H1 (cell line): Measurements from ENCODE around the gene ARID4B. TPM values are rescaled to one million over a fixed set of nuclear protein-coding genes. Genes with fewer than 3 reads are reported as not detected.

Experiments used
- CTCF ChIA-PET: fragments of 300-600 bp; sonication (Branson Sonifier 250); formaldehyde crosslinking; loops from one replicate; lab custom pipeline; 2021; ENCODE audit not compliant: partially characterized antibody; lab: Charles Lee
- POLR2A ChIA-PET: fragments of 300-600 bp; sonication (Branson Sonifier 250); formaldehyde crosslinking; loops from one replicate; lab custom pipeline; 2021; ENCODE audit warnings: inconsistent platforms; ENCODE audit not compliant: partially characterized antibody; lab: Charles Lee
- DNase-seq, 2 experiments: peaks; one replicate each; pipeline versions ENCODE4 v3.0.0 to v3.0.0-alpha.2; 2010 to 2022; ENCODE audit warnings: low spot score in 2 of 2, low read depth in 1 of 2, mixed read lengths in 1 of 2
- FAIRE-seq: peaks from 2 replicates; lab custom pipeline; 2011; peaks lifted over from hg19 to GRCh38; lab: Jason Lieb, UNC
- H2AFZ ChIP-seq: 2 replicates; pipeline ENCODE4 v1.8.1; 2012; ENCODE audit warnings: low read length, inconsistent platforms
- H2AK5ac ChIP-seq: 2 replicates; pipeline ENCODE4 v1.6.1; 2013; ENCODE audit warnings: low read depth, low read length
- H2BK120ac ChIP-seq: replicated peaks from 2 replicates; pipeline ENCODE3; 2013; ENCODE audit warnings: low read depth, low read length, inconsistent platforms
- H2BK12ac ChIP-seq: 2 replicates; pipeline ENCODE4 v1.6.1; 2013; ENCODE audit warnings: low read depth, low read length
- H2BK15ac ChIP-seq: 2 replicates; pipeline ENCODE4 v1.6.1; 2013; ENCODE audit warnings: low read length
- H2BK20ac ChIP-seq: 2 replicates; pipeline ENCODE4 v1.6.1; 2013; ENCODE audit warnings: low read length
- H2BK5ac ChIP-seq: 2 replicates; pipeline ENCODE4 v1.6.1; 2013; ENCODE audit warnings: low read depth, low read length
- H3K14ac ChIP-seq: 2 replicates; pipeline ENCODE4 v1.6.1; 2013; ENCODE audit warnings: inconsistent platforms; ENCODE audit not compliant: insufficient read length
- H3K18ac ChIP-seq: 2 replicates; pipeline ENCODE4 v1.6.1; 2013; ENCODE audit warnings: low read length; ENCODE audit errors: extremely low read depth
- H3K23ac ChIP-seq: 2 replicates; pipeline ENCODE4 v1.6.1; 2013; ENCODE audit warnings: inconsistent platforms; ENCODE audit not compliant: insufficient read length
- H3K23me2 ChIP-seq: 2 replicates; pipeline ENCODE4 v1.6.1; 2013; ENCODE audit warnings: low read depth, low read length
- H3K27ac ChIP-seq: 2 replicates; pipeline ENCODE4 v1.6.1; 2011; ENCODE audit warnings: low read depth, low read length, inconsistent platforms
- H3K27me3 ChIP-seq, 4 experiments: replicated peaks in 1 of 4; 1 replicate in 1 of 4; 2 replicates in 3 of 4; pipeline versions ENCODE4 v1.6.1 to v1.8.1; 2011 to 2013; ENCODE audit warnings: low read length in 3 of 4, mild to moderate bottlenecking in 3 of 4, inconsistent platforms in 2 of 4, mixed read lengths in 2 of 4, moderate library complexity in 1 of 4; ENCODE audit not compliant: control insufficient read depth in 3 of 4, insufficient read depth in 3 of 4; ENCODE audit errors: extremely low read depth in 1 of 4
- H3K36me3 ChIP-seq, 4 experiments: 2 replicates each; pipeline versions ENCODE4 v1.6.1 to v1.8.1; 2011 to 2013; ENCODE audit warnings: mild to moderate bottlenecking in 4 of 4, low read length in 3 of 4, moderate library complexity in 2 of 4, control low read depth in 1 of 4, inconsistent platforms in 1 of 4; ENCODE audit not compliant: insufficient read depth in 4 of 4, control insufficient read depth in 2 of 4
- H3K4ac ChIP-seq: replicated peaks from 2 replicates; pipeline ENCODE3; 2013; ENCODE audit warnings: low read length, low read depth, mixed read lengths, inconsistent platforms; ENCODE audit not compliant: insufficient read length
- H3K4me1 ChIP-seq, 4 experiments: replicated peaks in 1 of 4; 1 replicate in 1 of 4; 2 replicates in 3 of 4; pipeline versions ENCODE4 v1.6.1 to v1.8.1; 2011 to 2013; ENCODE audit warnings: low read length in 3 of 4, inconsistent platforms in 2 of 4, mixed read lengths in 1 of 4; ENCODE audit not compliant: insufficient read depth in 4 of 4, control insufficient read depth in 3 of 4
- H3K4me2 ChIP-seq, 2 experiments: 2 replicates each; pipeline versions ENCODE4 v1.6.1 to v1.8.1; 2011 to 2013; ENCODE audit warnings: low read depth in 2 of 2, low read length in 2 of 2, control low read depth in 1 of 2, inconsistent platforms in 1 of 2, mild to moderate bottlenecking in 1 of 2; ENCODE audit not compliant: insufficient read depth in 1 of 2
- H3K4me3 ChIP-seq, 4 experiments: fragments of 200-600, 300-600 bp in 1 of 4; sonication (generic), shearing (Covaris generic), sonication (Bioruptor Twin) in 1 of 4; 2 replicates each; pipeline versions ENCODE4 v1.5.1 to v1.8.1; 2011 to 2016; ENCODE audit warnings: low read length in 4 of 4, low read depth in 3 of 4, control low read depth in 2 of 4, inconsistent platforms in 2 of 4, mild to moderate bottlenecking in 2 of 4, mixed read lengths in 1 of 4, moderate library complexity in 1 of 4; ENCODE audit not compliant: insufficient read depth in 2 of 4; ENCODE audit errors: extremely low read depth in 1 of 4
- H3K56ac ChIP-seq: replicated peaks from 2 replicates; pipeline ENCODE3; 2013; ENCODE audit warnings: low read depth, mild to moderate bottlenecking, mixed read lengths, low read length, inconsistent platforms; ENCODE audit not compliant: insufficient read length
- H3K79me1 ChIP-seq: 2 replicates; pipeline ENCODE4 v1.6.1; 2013; ENCODE audit warnings: low read depth, low read length, control low read depth
- H3K79me2 ChIP-seq, 2 experiments: 2 replicates each; pipeline versions ENCODE4 v1.6.1 to v1.8.1; 2012 to 2013; ENCODE audit warnings: low read length in 2 of 2, mild to moderate bottlenecking in 2 of 2, inconsistent platforms in 1 of 2; ENCODE audit not compliant: insufficient read depth in 2 of 2, control insufficient read depth in 1 of 2
- H3K9ac ChIP-seq, 4 experiments: replicated peaks in 1 of 4; 1 replicate in 1 of 4; 2 replicates in 3 of 4; pipeline versions ENCODE4 v1.6.1 to v1.8.1; 2011 to 2013; ENCODE audit warnings: low read depth in 3 of 4, low read length in 3 of 4, control low read depth in 2 of 4, mild to moderate bottlenecking in 2 of 4, moderate library complexity in 2 of 4, inconsistent platforms in 1 of 4; ENCODE audit errors: extremely low read depth in 1 of 4
- H3K9me3 ChIP-seq, 2 experiments: 2 replicates each; pipeline versions ENCODE4 v1.6.1 to v1.8.1; 2012 to 2013; ENCODE audit warnings: mild to moderate bottlenecking in 2 of 2, moderate library complexity in 2 of 2, control low read depth in 1 of 2, inconsistent platforms in 1 of 2, low read depth in 1 of 2, low read length in 1 of 2, mixed read lengths in 1 of 2; ENCODE audit not compliant: insufficient read depth in 2 of 2
- H4K20me1 ChIP-seq, 2 experiments: replicated peaks in 1 of 2; 2 replicates each; pipeline versions ENCODE3 to v1.8.1; 2011 to 2013; ENCODE audit warnings: inconsistent platforms in 2 of 2, low read length in 2 of 2, mild to moderate bottlenecking in 1 of 2; ENCODE audit not compliant: insufficient read depth in 2 of 2, control insufficient read depth in 1 of 2
- H4K5ac ChIP-seq: 2 replicates; pipeline ENCODE4 v1.6.1; 2013; ENCODE audit warnings: low read length, low read depth, mixed read lengths, inconsistent platforms; ENCODE audit not compliant: insufficient read length
- H4K8ac ChIP-seq: 2 replicates; pipeline ENCODE4 v1.8.0; 2013; ENCODE audit warnings: mild to moderate bottlenecking, moderate library complexity, low read length, inconsistent platforms; ENCODE audit not compliant: insufficient read depth; ENCODE audit errors: extremely low read depth
- H4K91ac ChIP-seq: replicated peaks from 2 replicates; pipeline ENCODE3; 2013; ENCODE audit warnings: low read length, mixed read lengths, inconsistent platforms; ENCODE audit not compliant: insufficient read length
- ASH2L ChIP-seq: fragments of 200-600, 300-600 bp; sonication (generic); IDR thresholded peaks from one replicate; pipeline ENCODE4 v1.7.1; 2017; ENCODE audit warnings: low read length
- FOSL1 ChIP-seq: IDR thresholded peaks from 2 replicates; pipeline ENCODE4 v1.6.1; 2011; ENCODE audit warnings: mild to moderate bottlenecking, low read depth, low read length, moderate library complexity; ENCODE audit not compliant: insufficient read depth
- HDAC6 ChIP-seq: IDR thresholded peaks from one replicate; pipeline ENCODE4 v1.7.1; 2012; ENCODE audit warnings: low read depth, mild to moderate bottlenecking, inconsistent platforms, low read length, moderate library complexity
- KDM4A ChIP-seq: IDR thresholded peaks from one replicate; pipeline ENCODE4 v1.7.1; 2012; ENCODE audit warnings: low read depth, mild to moderate bottlenecking, moderate library complexity, low read length, inconsistent platforms; ENCODE audit not compliant: severe bottlenecking
- NRF1 ChIP-seq: IDR thresholded peaks from 2 replicates; pipeline ENCODE4 v1.6.1; 2011; ENCODE audit warnings: mild to moderate bottlenecking, low read depth, low read length, improper control_type of control experiment
- POU5F1 ChIP-seq: IDR thresholded peaks from 2 replicates; pipeline ENCODE4 v1.6.1; 2011; ENCODE audit warnings: low read depth, mild to moderate bottlenecking, low read length, moderate library complexity
- TBP ChIP-seq: IDR thresholded peaks from 2 replicates; pipeline ENCODE4 v1.6.1; 2011; ENCODE audit warnings: low read depth, low read length, improper control_type of control experiment
- WGBS, 2 experiments: shearing (Covaris generic) in 1 of 2; methylation state at CpG; one replicate each; pipeline versions ENCODE4 v1.1.6 to v1.1.7; 2013 to 2015; ENCODE audit warnings: low lambda C conversion rate in 2 of 2, mixed read lengths in 2 of 2, inconsistent platforms in 1 of 2, low coverage in 1 of 2, missing lambda C conversion rate in 1 of 2; ENCODE audit not compliant: insufficient replicate concordance in 2 of 2, insufficient coverage in 1 of 2, insufficient read length in 1 of 2; ENCODE audit errors: extremely low coverage in 1 of 2, missing lambda C conversion rate in 1 of 2; 5-methylcytosine and 5-hydroxymethylcytosine counted together
- polyA plus RNA-seq, 7 experiments: library from polyadenylated mRNA; depleted of rRNA in 3 of 7; stranded (reverse) in 5 of 7; unstranded in 2 of 7; fragments of >200 nt in 5 of 7; fragments of 200-250 nt in 2 of 7; gene quantifications; 1 replicate in 5 of 7; 2 replicates in 1 of 7; 4 replicates in 1 of 7; pipeline versions ENCODE4 v1.2.1 to v1.2.3, GENCODE V29; 2011 to 2013; ENCODE audit warnings: missing spikeins in 2 of 7, mixed read lengths in 2 of 7
- total RNA-seq: library from RNA; stranded (reverse); fragmentation: NEBNext Ultra II Directional; extraction: Animal tissue kit (Norgen Biotek cat#: 25700); gene quantifications from 2 replicates; pipeline ENCODE4 v1.2.1, GENCODE V29; 2021
- TF ChIP-seq, protein P1 (sequence below): IDR thresholded peaks from 2 replicates; pipeline ENCODE4 v1.6.1; 2011; ENCODE audit warnings: low read length, improper control_type of control experiment

ARID4B gene
- total and polyA plus RNA-seq, 2 of the 8 experiments (the other 6 are each of a cell fraction or from before 2014, with no cell fraction given): 5.1 to 28.8 TPM

DNA sequence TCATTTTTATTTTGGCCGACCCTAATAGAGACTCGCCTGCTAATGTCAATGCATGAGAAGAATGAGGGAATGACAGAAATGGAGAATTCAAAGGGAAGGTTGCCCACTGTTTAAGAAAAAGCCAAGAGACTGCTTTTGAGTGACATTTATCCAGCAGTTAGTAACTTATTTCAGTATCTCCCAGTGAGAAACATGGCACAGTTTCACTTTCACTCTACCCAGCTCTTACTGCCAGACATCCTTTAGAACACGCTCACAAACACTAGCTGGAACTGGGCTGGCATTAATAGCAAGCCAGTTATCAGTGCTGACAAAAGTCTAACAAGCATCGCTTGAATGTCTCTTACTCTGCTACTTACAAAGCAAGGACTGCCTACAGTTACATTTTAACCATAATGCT lies 8.9 kb upstream of the ARID4B start:
- CTCF ChIA-PET: interaction anchor here (1.1 kb wide), 1 partner anchor 8 kb away, joined by 3 read pairs; no protein-coding TSS in a partner anchor
- FAIRE-seq (no peak), DNase-seq (no peak)
- 99% methylated on average over 4 of the region's 4 CpGs; no CpG with 5 or more reads in 1 of the 2 experiments for WGBS, 2 experiments
- Histone ChIP-seq H3K27me3 (no peaks in the 10 kb centered on the region), H3K14ac (no peak overlapping the region), H3K9ac (no peak overlapping the region), H2BK120ac (no peak overlapping the region), H2BK12ac (no peak overlapping the region), H3K4ac (no peak overlapping the region), H2BK15ac (no peak overlapping the region), H4K8ac (no peak overlapping the region), H3K36me3 (peaks cover 5 to 26% (median 10%) of the 10 kb centered on the region in 4 experiments), H3K9me3 (no peaks in the 10 kb centered on the region), H3K4me3 (no peak overlapping the region), H4K91ac (no peak overlapping the region), H2BK5ac (no peak overlapping the region), H3K23ac (no peak overlapping the region), H3K79me2 (peaks cover 0 to 36% of the 10 kb centered on the region in 2 experiments; a peak in 2 of 4 replicates), H3K79me1 (no peaks in the 10 kb centered on the region), H4K20me1 (no peaks in the 10 kb centered on the region), H3K23me2 (no peaks in the 10 kb centered on the region), H4K5ac (no peak overlapping the region), H2AK5ac (no peak overlapping the region), H3K4me2 (no peak overlapping the region), H2AFZ (no peak overlapping the region), H2BK20ac (no peak overlapping the region), H3K18ac (no peak overlapping the region), H3K56ac (no peak overlapping the region), H3K4me1 (no peaks in the 10 kb centered on the region; a peak in 1 of 7 replicates), H3K27ac (no peak overlapping the region)
- POLR2A ChIA-PET: no interaction called here
- no peak for TF ChIP-seq TBP
- no peak for TF ChIP-seq FOSL1
- TF ChIP-seq ASH2L: no peak
- no peak for TF ChIP-seq NRF1
- TF ChIP-seq POU5F1: no peak
- TF ChIP-seq, protein P1, sequence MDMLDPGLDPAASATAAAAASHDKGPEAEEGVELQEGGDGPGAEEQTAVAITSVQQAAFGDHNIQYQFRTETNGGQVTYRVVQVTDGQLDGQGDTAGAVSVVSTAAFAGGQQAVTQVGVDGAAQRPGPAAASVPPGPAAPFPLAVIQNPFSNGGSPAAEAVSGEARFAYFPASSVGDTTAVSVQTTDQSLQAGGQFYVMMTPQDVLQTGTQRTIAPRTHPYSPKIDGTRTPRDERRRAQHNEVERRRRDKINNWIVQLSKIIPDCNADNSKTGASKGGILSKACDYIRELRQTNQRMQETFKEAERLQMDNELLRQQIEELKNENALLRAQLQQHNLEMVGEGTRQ: no peak
- TF ChIP-seq KDM4A: no peak
- no peak for TF ChIP-seq HDAC6
